Activated T-helper 2 cell treated with anti-CD3 and anti-CD28 coated beads, Interferon-gamma antibody, Interleukin-2, Interleukin-4, amounts not matched to agents 10 μg/mL and 5 μg/mL and 100 μg/mL, durations not matched to agents 14 hours and 24 hours and 36 hours (primary cell): Measurements from ENCODE around the gene SMPX. TPM values are rescaled to one million over a fixed set of nuclear protein-coding genes. Genes with fewer than 3 reads are reported as not detected.

ENCODE experiments used
- DNase-seq: peaks from one replicate; pipeline ENCODE4 v3.0.0; 2021; ENCODE audit warnings: low spot score
- H3K27ac Mint-ChIP-seq: one replicate; pipeline ENCODE4 v1.8.0; 2021; ENCODE audit warnings: mixed read lengths
- H3K27me3 Mint-ChIP-seq: one replicate; pipeline ENCODE4 v1.8.0; 2021; ENCODE audit warnings: low read depth, mixed read lengths
- H3K36me3 Mint-ChIP-seq: one replicate; pipeline ENCODE4 v1.8.0; 2021; ENCODE audit warnings: low read depth, mixed read lengths
- H3K4me1 Mint-ChIP-seq: one replicate; pipeline ENCODE4 v1.8.0; 2021; ENCODE audit warnings: low read depth, mixed read lengths
- H3K4me3 Mint-ChIP-seq: one replicate; pipeline ENCODE4 v1.8.0; 2021; ENCODE audit warnings: low read depth, mild to moderate bottlenecking, moderate library complexity, mixed read lengths
- H3K9me3 Mint-ChIP-seq: one replicate; pipeline ENCODE4 v1.8.0; 2021; ENCODE audit warnings: mixed read lengths
- intact Hi-C: fragments of 100-400 bp; cut with micrococcal nuclease; formaldehyde crosslinking; loops from one replicate; pipeline ENCODE4 v1.15.1; 2023
- total RNA-seq: library from RNA; stranded (reverse); gene quantifications from 2 replicates; pipeline ENCODE4 v1.2.3, GENCODE V29; 2022

SMPX gene
- total RNA-seq, 1 donor from 2014 or later: not detected

DNA sequence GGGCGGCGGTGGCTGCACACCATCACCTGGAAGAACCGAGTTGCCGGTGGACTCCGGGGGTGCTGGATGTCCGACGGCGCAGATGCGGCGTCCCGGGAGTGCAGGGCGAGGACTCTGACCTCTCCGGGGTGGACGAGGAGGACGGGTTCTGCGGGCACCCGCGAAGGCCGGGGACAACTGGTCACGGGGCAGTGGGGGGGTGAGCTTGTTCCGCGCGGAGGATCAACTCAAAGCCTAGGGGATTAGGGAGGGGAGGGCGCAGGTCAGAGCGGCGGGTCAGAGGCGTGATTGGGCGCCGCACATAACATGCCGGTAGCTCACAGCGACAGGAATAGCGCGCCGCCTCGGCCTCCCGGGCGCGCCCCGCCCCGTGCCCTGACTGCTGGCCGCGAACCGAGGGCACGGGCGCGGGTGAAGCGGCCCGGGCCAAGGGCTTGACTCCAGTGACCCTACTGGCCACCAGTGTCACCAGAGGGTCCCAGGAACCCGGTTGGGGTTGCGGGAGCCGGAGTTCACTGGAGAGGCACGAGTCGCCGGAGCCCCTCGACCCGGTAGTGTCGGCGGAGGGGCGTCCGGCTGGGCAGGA, 99.7 kb downstream of the SMPX start, which contains the start of gene KLHL34:
TSS of gene KLHL34 (minus strand) at position 179 of the 586 bp plus-strand sequence. CDS start 542 bp downstream, outside the sequence.
- Mint-ChIP-seq H3K36me3 (no peaks in the 10 kb centered on the region), H3K27me3 (peaks cover 13% of the 10 kb centered on the region), H3K4me3 (peak within 1 kb of the TSS; percentile 54), H3K27ac (no peak within 1 kb of the TSS), H3K9me3 (no peaks in the 10 kb centered on the region), H3K4me1 (no peaks in the 10 kb centered on the region)
- intact Hi-C loops: no loop called here
- no peak for DNase-seq

DNA sequence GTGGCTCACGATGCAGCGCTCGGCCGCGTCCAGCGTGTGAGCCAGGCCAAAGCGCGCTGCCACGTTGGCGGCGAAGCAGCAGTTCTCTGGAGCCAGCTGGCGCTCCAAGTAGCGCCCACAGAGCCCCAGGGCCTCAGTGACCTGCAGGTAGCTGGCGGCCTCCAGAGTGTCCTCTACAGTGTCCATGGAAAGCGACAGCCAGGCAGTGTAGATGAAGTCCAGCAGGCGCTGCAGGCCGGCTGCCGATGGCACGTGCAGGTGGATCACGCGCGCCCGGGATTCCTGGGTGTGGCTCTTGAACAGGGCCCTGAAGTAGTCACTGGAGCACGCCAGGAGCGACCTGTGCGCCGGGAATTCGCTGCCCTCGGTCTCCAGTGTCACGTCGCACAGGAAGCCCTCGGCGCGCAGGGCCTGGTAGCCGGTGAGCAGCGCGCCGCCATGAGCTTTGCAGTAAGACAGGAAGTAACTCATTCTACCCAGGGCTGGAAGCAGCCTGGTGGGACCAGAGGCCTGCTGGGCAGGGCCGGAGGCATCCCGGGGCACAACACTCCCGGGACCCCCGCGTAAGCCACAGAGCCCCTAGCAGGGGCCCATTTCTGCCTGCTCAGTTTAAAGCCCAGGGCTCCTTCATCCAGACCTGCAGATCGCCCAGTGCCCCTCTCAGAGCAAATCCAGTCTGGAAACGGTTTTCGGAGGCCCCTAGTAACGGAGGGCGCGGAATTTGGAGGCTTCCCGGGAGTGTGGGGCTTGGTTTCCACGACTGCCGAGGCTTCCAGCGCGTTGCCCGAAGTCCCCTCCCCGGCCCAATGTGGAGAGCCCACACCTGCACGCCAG, 100.4 kb downstream of the SMPX start:
- no peaks in the 10 kb centered on the region for H3K36me3 Mint-ChIP-seq
- H3K27me3 Mint-ChIP-seq: peaks cover 13% of the 10 kb centered on the region
- no peak for DNase-seq
- no peak overlapping the region for H3K27ac Mint-ChIP-seq
- intact Hi-C loops: no loop called here
- H3K4me1 Mint-ChIP-seq: no peaks in the 10 kb centered on the region
- H3K9me3 Mint-ChIP-seq: no peaks in the 10 kb centered on the region
- peak overlapping the region; percentile 17 for H3K4me3 Mint-ChIP-seq

DNA sequence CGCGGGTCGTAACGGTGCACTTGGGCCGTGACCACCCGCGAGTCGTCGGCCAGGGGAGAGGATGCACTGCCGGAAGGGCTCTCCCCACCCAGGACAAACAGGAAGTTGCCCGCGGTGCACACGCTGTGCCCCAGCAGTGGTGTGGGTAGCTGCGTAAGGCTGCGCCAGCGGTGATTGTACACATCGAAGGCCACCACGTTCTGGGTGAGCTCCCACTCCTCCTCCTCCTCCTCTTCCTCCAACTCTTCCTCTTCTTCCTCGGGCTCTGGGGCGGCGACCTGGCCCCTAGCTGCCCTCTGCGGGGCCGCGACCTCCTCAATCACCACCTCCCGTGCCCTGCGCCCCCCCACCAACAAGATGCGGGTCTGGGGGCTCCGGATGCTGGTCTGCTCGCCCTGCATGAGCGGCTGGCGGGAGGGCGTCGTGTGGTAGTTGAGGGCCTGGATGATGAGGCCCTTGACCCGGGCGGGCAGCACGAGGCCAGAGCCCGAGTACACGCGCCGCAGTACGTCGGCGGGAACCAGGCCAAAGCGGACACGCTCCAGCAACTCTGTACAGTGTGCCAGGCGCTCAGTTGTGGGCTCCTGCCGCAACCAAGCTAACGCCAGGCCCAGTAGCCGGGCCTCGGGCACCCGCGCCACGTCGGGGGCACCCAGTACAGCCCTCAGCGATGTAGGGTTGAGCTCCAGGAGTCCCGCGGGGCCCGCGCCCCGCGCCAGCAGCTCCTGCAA, 101.2 kb downstream of the SMPX start:
- no peaks in the 10 kb centered on the region for H3K36me3 Mint-ChIP-seq
- intact Hi-C loops: no loop called here
- H3K4me3 Mint-ChIP-seq: no peak overlapping the region
- no peak for DNase-seq
- no peak overlapping the region for H3K27ac Mint-ChIP-seq
- no peaks in the 10 kb centered on the region for H3K4me1 Mint-ChIP-seq
- no peaks in the 10 kb centered on the region for H3K9me3 Mint-ChIP-seq
- H3K27me3 Mint-ChIP-seq: peaks cover 8% of the 10 kb centered on the region

Other genes with a start within 250 kb of the SMPX start
- 0.23 TPM in 2 replicates for gene KLHL34, start 99.8 kb downstream of the SMPX start, total RNA-seq
- gene MBTPS2, start 81.5 kb upstream of the SMPX start, total RNA-seq: 9.8 and 10.4 TPM in 2 replicates
- gene YY2, start 97.9 kb upstream of the SMPX start, total RNA-seq: 1.7 and 2.0 TPM in 2 replicates
- gene SMS, start 182.6 kb upstream of the SMPX start, total RNA-seq: 143 TPM in 2 replicates